PC-9 (cell line): ENCODE results near the gene TLN1. TPM values are rescaled to one million over a fixed set of nuclear protein-coding genes. Genes with fewer than 3 reads are reported as not detected.

Experiments
- BruUV-seq: library from RNA; stranded (reverse); fragments of 400-500 nt; replicated peaks from 2 replicates; lab custom pipeline; 2021; lab: Mats Ljungman, UMichigan
- CTCF ChIA-PET: fragments of 300-600 bp; sonication (Branson Sonifier 250); formaldehyde crosslinking; loops from one replicate; lab custom pipeline; 2022; ENCODE audit warnings: antibody characterized with exemption; lab: Charles Lee
- POLR2A ChIA-PET: fragments of 300-600 bp; sonication (Branson Sonifier 250); formaldehyde crosslinking; loops from one replicate; lab custom pipeline; 2022; ENCODE audit warnings: antibody characterized with exemption; ENCODE audit not compliant: unreplicated experiment; lab: Charles Lee
- DNase-seq, 2 experiments: peaks; one replicate each; pipeline versions ENCODE4 v3.0.0 to v3.0.0-alpha.2; 2015 to 2022; ENCODE audit warnings: mixed read lengths in 1 of 2
- H2AFZ ChIP-seq: fragments of 200-600 bp; sonication (generic); 2 replicates; pipeline ENCODE4 v1.8.1; 2017; ENCODE audit warnings: antibody characterized with exemption
- H3F3A ChIP-seq: fragments of 200-600 bp; sonication (generic); 2 replicates; pipeline ENCODE4 v1.8.1; 2017; ENCODE audit warnings: antibody characterized with exemption, mild to moderate bottlenecking, low read depth; ENCODE audit not compliant: insufficient read depth
- H3K27ac ChIP-seq: fragments of 200-600 bp; sonication (generic); 2 replicates; pipeline ENCODE4 v1.6.1; 2016; ENCODE audit warnings: mixed run types
- H3K27me3 ChIP-seq: fragments of 200-600 bp; sonication (generic); 2 replicates; pipeline ENCODE4 v1.6.1; 2016; ENCODE audit warnings: low read depth, mixed run types; ENCODE audit not compliant: insufficient read depth
- H3K36me3 ChIP-seq: fragments of 200-600 bp; sonication (generic); 2 replicates; pipeline ENCODE4 v1.6.1; 2016; ENCODE audit warnings: low read depth, mixed run types
- H3K4me1 ChIP-seq: fragments of 200-600 bp; sonication (generic); replicated peaks from 2 replicates; pipeline ENCODE4 v1.6.1; 2016; ENCODE audit warnings: mixed run types; ENCODE audit not compliant: insufficient read depth
- H3K4me2 ChIP-seq: fragments of 200-600 bp; sonication (generic); 2 replicates; pipeline ENCODE4 v1.6.1; 2017; ENCODE audit warnings: mixed run types
- H3K4me3 ChIP-seq: fragments of 200-600 bp; sonication (generic); 2 replicates; pipeline ENCODE4 v1.6.1; 2016; ENCODE audit warnings: mixed run types
- H3K79me2 ChIP-seq: fragments of 200-600 bp; sonication (generic); 2 replicates; pipeline ENCODE4 v1.6.1; 2017; ENCODE audit warnings: low read depth, mixed run types
- H3K9me2 ChIP-seq: fragments of 200-600 bp; sonication (generic); 2 replicates; pipeline ENCODE4 v1.8.1; 2017; ENCODE audit warnings: mild to moderate bottlenecking; ENCODE audit not compliant: insufficient read depth
- H3K9me3 ChIP-seq: fragments of 200-600 bp; sonication (generic); 2 replicates; pipeline ENCODE4 v1.8.1; 2016; ENCODE audit warnings: low read depth; ENCODE audit not compliant: insufficient read depth
- H4K20me1 ChIP-seq: fragments of 200-600 bp; sonication (generic); 2 replicates; pipeline ENCODE4 v1.8.1; 2017; ENCODE audit not compliant: insufficient read depth
- EZH2 ChIP-seq: fragments of 200-600 bp; sonication (generic); IDR thresholded peaks from 2 replicates; pipeline ENCODE4 v1.8.0; 2017; ENCODE audit warnings: antibody characterized with exemption, low read depth
- intact Hi-C: fragments of 100-400 bp; cut with micrococcal nuclease; formaldehyde crosslinking; loops from one replicate; pipeline ENCODE4 v1.10.0; 2022; ENCODE audit not compliant: unreplicated experiment
- total RNA-seq: library from RNA; stranded (reverse); gene quantifications from 2 replicates; pipeline ENCODE4 v1.2.3, GENCODE V29; 2021
- TF ChIP-seq, protein P1 (sequence below): fragments of 200-600 bp; sonication (generic); conservative IDR thresholded peaks from 2 replicates; pipeline ENCODE4 v1.6.1; 2017; ENCODE audit warnings: mixed run types, antibody characterized with exemption, mild to moderate bottlenecking, moderate library complexity

TLN1 gene
- total RNA-seq, 1 experiment from 2014 or later: 101 TPM

DNA sequence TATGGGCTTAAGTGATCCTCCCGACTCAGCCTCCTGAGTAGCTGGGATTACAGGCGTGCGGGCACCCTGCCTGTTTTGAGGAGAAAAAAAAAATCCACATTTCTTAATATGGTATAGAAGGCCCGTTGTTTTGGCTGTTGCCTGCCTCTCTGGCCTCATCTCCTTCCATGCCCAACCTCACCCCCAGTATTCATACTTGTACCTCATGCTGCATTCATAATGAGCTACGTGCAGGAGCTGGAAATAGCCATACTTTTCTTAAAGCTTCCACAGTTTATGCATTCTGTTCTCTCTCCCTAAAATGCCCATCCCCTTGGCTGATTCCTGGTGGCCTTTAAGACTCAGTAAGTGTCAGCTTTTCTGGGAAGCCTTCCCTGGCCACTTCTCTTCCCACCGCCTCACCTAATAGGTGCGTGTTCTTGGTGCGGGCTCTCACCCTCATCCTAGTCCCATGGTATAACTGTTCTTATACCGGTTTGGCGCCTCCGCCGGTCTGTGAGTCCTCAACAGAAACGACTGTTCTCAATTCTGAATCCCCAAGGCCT, 40.2 kb downstream of the TLN1 start:
- intact Hi-C loops: no loop called here
- H3F3A ChIP-seq: peaks cover 14% of the 10 kb centered on the region; the same call in 1 of the 2 replicates
- no peak overlapping the region for H2AFZ ChIP-seq
- ChIA-PET POLR2A (interaction anchor here (0.9 kb wide), 1 partner anchor 30 kb away, joined by 9 read pairs; no protein-coding TSS in a partner anchor), CTCF (no interaction called here)
- no peaks in the 10 kb centered on the region for H3K79me2 ChIP-seq
- no peak for DNase-seq
- no peaks in the 10 kb centered on the region for H3K9me2 ChIP-seq
- H3K4me1 ChIP-seq: peaks cover 21% of the 10 kb centered on the region
- no peak overlapping the region; the same call in 1 of the 2 replicates for H3K4me3 ChIP-seq
- no peak overlapping the region for H3K27ac ChIP-seq
- H3K36me3 ChIP-seq: no peaks in the 10 kb centered on the region
- TF ChIP-seq EZH2: no peak
- TF ChIP-seq, protein P1, sequence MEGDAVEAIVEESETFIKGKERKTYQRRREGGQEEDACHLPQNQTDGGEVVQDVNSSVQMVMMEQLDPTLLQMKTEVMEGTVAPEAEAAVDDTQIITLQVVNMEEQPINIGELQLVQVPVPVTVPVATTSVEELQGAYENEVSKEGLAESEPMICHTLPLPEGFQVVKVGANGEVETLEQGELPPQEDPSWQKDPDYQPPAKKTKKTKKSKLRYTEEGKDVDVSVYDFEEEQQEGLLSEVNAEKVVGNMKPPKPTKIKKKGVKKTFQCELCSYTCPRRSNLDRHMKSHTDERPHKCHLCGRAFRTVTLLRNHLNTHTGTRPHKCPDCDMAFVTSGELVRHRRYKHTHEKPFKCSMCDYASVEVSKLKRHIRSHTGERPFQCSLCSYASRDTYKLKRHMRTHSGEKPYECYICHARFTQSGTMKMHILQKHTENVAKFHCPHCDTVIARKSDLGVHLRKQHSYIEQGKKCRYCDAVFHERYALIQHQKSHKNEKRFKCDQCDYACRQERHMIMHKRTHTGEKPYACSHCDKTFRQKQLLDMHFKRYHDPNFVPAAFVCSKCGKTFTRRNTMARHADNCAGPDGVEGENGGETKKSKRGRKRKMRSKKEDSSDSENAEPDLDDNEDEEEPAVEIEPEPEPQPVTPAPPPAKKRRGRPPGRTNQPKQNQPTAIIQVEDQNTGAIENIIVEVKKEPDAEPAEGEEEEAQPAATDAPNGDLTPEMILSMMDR: no peak
- BruUV-seq: no TSS peak
- no peaks in the 10 kb centered on the region for H3K9me3 ChIP-seq
- peak overlapping the region; percentile 74 for H3K4me2 ChIP-seq
- H4K20me1 ChIP-seq: no peaks in the 10 kb centered on the region
- H3K27me3 ChIP-seq: no peaks in the 10 kb centered on the region

DNA sequence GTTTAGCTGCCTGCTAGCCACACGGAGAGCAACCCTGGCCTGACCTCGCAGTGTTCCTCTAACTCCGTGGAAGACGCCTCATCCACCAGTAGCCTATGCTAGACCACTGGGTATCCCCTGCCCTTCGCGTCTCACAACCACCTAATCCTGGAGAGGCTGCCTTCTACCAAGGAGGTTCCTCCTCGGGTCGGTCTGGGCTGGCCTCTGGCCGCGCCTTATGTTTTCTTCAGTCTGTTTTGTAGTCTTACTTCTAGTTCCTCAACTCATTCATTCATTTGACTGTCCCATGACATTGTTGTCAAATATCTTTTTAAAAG, 40.7 kb downstream of the TLN1 start:
- Histone ChIP-seq H4K20me1 (no peaks in the 10 kb centered on the region), H3K79me2 (no peaks in the 10 kb centered on the region), H3K9me2 (no peaks in the 10 kb centered on the region), H3K27ac (no peak overlapping the region), H3K36me3 (no peaks in the 10 kb centered on the region), H3F3A (peaks cover 14% of the 10 kb centered on the region; the same call in 1 of the 2 replicates), H3K27me3 (no peaks in the 10 kb centered on the region), H3K4me2 (peak overlapping the region; percentile 74), H3K4me1 (peaks cover 21% of the 10 kb centered on the region), H3K4me3 (peak overlapping the region; percentile 77), H3K9me3 (no peaks in the 10 kb centered on the region), H2AFZ (peak overlapping the region; percentile 92)
- POLR2A ChIA-PET: interaction anchor here (0.7 to 0.9 kb wide), 2 partner anchors 30 to 1212 kb away, joined by 3 to 9 read pairs; no protein-coding TSS in a partner anchor
- TF ChIP-seq EZH2: no peak
- TF ChIP-seq, protein P1: no peak
- no TSS peak for BruUV-seq
- intact Hi-C loops: no loop called here
- DNase-seq: no peak
- CTCF ChIA-PET: interaction anchor here (1.4 kb wide), 1 partner anchor 18 kb away, joined by 6 read pairs; the partner anchor contains the start of gene CA9

DNA sequence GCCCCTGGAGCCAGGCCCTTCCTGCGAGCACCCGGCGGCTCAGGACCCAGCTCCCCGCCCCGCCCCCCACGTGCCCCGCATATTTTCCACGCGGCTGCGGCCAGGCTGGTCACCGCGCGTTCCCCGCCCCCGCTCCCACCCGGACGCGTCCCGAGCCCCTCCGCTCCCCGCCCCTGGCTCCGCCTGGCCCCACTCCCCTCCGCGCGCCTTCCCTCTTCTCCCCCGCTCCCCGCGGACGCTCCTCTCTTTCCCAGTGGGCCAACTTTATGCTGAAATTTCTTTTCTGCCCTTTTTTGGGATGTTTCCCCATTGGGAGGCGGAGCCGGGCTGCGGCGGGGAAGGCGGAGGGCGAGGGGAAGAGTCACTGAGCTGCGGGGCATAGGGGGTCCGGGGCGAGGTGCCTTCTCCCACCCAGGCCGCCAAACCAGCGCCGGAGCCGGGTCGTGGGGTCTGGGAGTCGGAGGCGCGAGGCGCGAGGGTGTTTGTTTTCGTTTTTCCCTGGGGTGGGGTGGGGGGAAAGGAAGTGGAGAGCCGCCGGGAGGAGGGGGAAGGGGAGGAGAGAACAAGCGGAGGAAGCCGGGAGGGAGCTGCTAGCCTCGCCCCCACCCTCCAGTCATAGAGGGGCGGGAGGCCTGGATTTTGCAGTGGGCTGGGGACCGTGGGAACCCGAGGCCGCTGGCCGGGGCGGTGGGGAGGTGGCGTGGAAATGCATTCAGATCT, 41.2 kb downstream of the TLN1 start:
- BruUV-seq: no TSS peak

More for the DNA sequence above, 41.2 kb downstream of the TLN1 start:
- ChIA-PET POLR2A (interaction anchor here (0.7 to 0.9 kb wide), 2 partner anchors 29 to 1213 kb away, joined by 3 to 9 read pairs; no protein-coding TSS in a partner anchor), CTCF (interaction anchor here (1.4 kb wide), 1 partner anchor 17 kb away, joined by 6 read pairs; the partner anchor contains the start of gene CA9)
- Histone ChIP-seq H2AFZ (peak overlapping the region; percentile 92), H3K27ac (peak overlapping the region; percentile 32; the same call in 1 of the 2 replicates), H3K79me2 (no peaks in the 10 kb centered on the region), H4K20me1 (no peaks in the 10 kb centered on the region), H3K9me2 (no peaks in the 10 kb centered on the region), H3K27me3 (no peaks in the 10 kb centered on the region), H3K4me3 (peak overlapping the region; percentile 77), H3K4me2 (peak overlapping the region; percentile 74), H3K36me3 (no peaks in the 10 kb centered on the region), H3K9me3 (no peaks in the 10 kb centered on the region), H3F3A (peaks cover 14% of the 10 kb centered on the region; the same call in 1 of the 2 replicates), H3K4me1 (peaks cover 21% of the 10 kb centered on the region)
- no peak for TF ChIP-seq EZH2
- TF ChIP-seq, protein P1: no peak
- intact Hi-C loops: no loop called here
- peak in 1 of 2 experiments; percentile 38 for DNase-seq
